CD14-positive monocyte (primary cell): Measurements from ENCODE around the gene UBXN4. TPM values are rescaled to one million over a fixed set of nuclear protein-coding genes. Genes with fewer than 3 reads are reported as not detected.

Experiments used
- DNase-seq, 3 donors: peaks; one replicate each; pipeline ENCODE4 v3.0.0-alpha.2; 2011 to 2022
- H2AFZ ChIP-seq: 2 replicates; pipeline ENCODE4 v1.6.0; 2012; ENCODE audit warnings: mild to moderate bottlenecking, low read depth, low read length, inconsistent platforms; ENCODE audit not compliant: insufficient read depth, poor library complexity, severe bottlenecking
- H3K27ac ChIP-seq, 2 donors: 1 replicate in 1 of 2; 2 replicates in 1 of 2; pipeline ENCODE4 v1.5.1; 2012 to 2013; ENCODE audit warnings: low read length in 2 of 2, control low read depth in 1 of 2, inconsistent platforms in 1 of 2, low read depth in 1 of 2, mild to moderate bottlenecking in 1 of 2
- H3K27me3 ChIP-seq, 2 donors: one replicate each; pipeline versions ENCODE4 v1.6.0 to v1.6.1; 2011 to 2013; ENCODE audit warnings: low read length in 2 of 2; ENCODE audit not compliant: control insufficient read depth in 2 of 2, insufficient read depth in 2 of 2
- H3K36me3 ChIP-seq, 2 donors: replicated peaks in 1 of 2; 1 replicate in 1 of 2; 2 replicates in 1 of 2; pipeline versions ENCODE4 v1.5.1 to v1.6.1; 2012 to 2013; ENCODE audit warnings: low read length in 2 of 2, control low read depth in 1 of 2, inconsistent platforms in 1 of 2, mild to moderate bottlenecking in 1 of 2; ENCODE audit not compliant: insufficient read depth in 2 of 2, control insufficient read depth in 1 of 2
- H3K4me1 ChIP-seq, 2 donors: 1 replicate in 1 of 2; 2 replicates in 1 of 2; pipeline versions ENCODE4 v1.5.1 to v1.6.1; 2012 to 2013; ENCODE audit warnings: low read length in 2 of 2, control low read depth in 1 of 2, inconsistent platforms in 1 of 2, mild to moderate bottlenecking in 1 of 2, moderate library complexity in 1 of 2; ENCODE audit not compliant: insufficient read depth in 2 of 2, control insufficient read depth in 1 of 2
- H3K4me2 ChIP-seq: replicated peaks from 2 replicates; pipeline ENCODE3; 2012; ENCODE audit warnings: low read length, moderate library complexity, mild to moderate bottlenecking; ENCODE audit not compliant: poor library complexity, severe bottlenecking; ENCODE audit errors: extremely low read depth
- H3K4me3 ChIP-seq, 3 experiments: fragments of 200-600 bp in 1 of 3; sonication (generic) in 1 of 3; replicated peaks in 1 of 3; 1 replicate in 2 of 3; 2 replicates in 1 of 3; pipeline ENCODE4 v1.5.1; 2011 to 2013; ENCODE audit warnings: low read length in 3 of 3, mild to moderate bottlenecking in 3 of 3, control low read depth in 2 of 3, low read depth in 2 of 3, inconsistent platforms in 1 of 3, moderate library complexity in 1 of 3
- H3K79me2 ChIP-seq: 2 replicates; pipeline ENCODE4 v1.6.0; 2012; ENCODE audit warnings: mild to moderate bottlenecking, control low read depth, inconsistent platforms, low read length, moderate library complexity; ENCODE audit not compliant: insufficient read depth
- H3K9ac ChIP-seq: 2 replicates; pipeline ENCODE4 v1.6.0; 2017; ENCODE audit warnings: low read length, mild to moderate bottlenecking; ENCODE audit not compliant: insufficient read depth, poor library complexity, severe bottlenecking
- H3K9me3 ChIP-seq, 2 donors: replicated peaks in 1 of 2; 1 replicate in 1 of 2; 2 replicates in 1 of 2; pipeline versions ENCODE4 v1.5.1 to v1.6.1; 2012 to 2013; ENCODE audit warnings: low read length in 2 of 2, control low read depth in 1 of 2; ENCODE audit not compliant: control insufficient read depth in 1 of 2, insufficient read depth in 1 of 2
- H4K20me1 ChIP-seq: 2 replicates; pipeline ENCODE4 v1.6.0; 2012; ENCODE audit warnings: mild to moderate bottlenecking, low read length, control low read depth, moderate library complexity; ENCODE audit not compliant: insufficient read depth
- H3K27ac Mint-ChIP-seq, 7 donors: one replicate each; pipeline ENCODE4 v1.8.0; 2020; ENCODE audit warnings: mild to moderate bottlenecking in 7 of 7, mixed read lengths in 7 of 7, moderate library complexity in 6 of 7, inconsistent platforms in 2 of 7
- H3K27me3 Mint-ChIP-seq, 3 donors: one replicate each; pipeline ENCODE4 v1.8.0; 2021 to 2022; ENCODE audit warnings: low read depth in 3 of 3, mild to moderate bottlenecking in 3 of 3, mixed read lengths in 3 of 3, moderate library complexity in 3 of 3, inconsistent platforms in 1 of 3
- H3K36me3 Mint-ChIP-seq, 2 donors: one replicate each; pipeline ENCODE4 v1.8.0; 2020; ENCODE audit warnings: mixed read lengths in 2 of 2, inconsistent platforms in 1 of 2, mild to moderate bottlenecking in 1 of 2
- H3K4me1 Mint-ChIP-seq: one replicate; pipeline ENCODE4 v1.8.0; 2020; ENCODE audit warnings: mild to moderate bottlenecking, mixed read lengths
- H3K4me3 Mint-ChIP-seq, 2 donors: one replicate each; pipeline ENCODE4 v1.8.0; 2020; ENCODE audit warnings: mild to moderate bottlenecking in 2 of 2, mixed read lengths in 2 of 2, moderate library complexity in 1 of 2
- H3K9me3 Mint-ChIP-seq, 7 donors: one replicate each; pipeline ENCODE4 v1.8.0; 2020 to 2022; ENCODE audit warnings: mixed read lengths in 7 of 7, mild to moderate bottlenecking in 6 of 7, moderate library complexity in 6 of 7, inconsistent platforms in 2 of 7
- WGBS: methylation state at CpG from one replicate; pipeline ENCODE4 v1.1.5; 2013; ENCODE audit warnings: missing lambda C conversion rate; ENCODE audit not compliant: insufficient coverage; 5-methylcytosine and 5-hydroxymethylcytosine counted together
- intact Hi-C, 2 donors: fragments of 100-400 bp; cut with micrococcal nuclease; formaldehyde crosslinking; loops; one replicate each; pipeline versions ENCODE4 v1.15.0 to v1.15.1; 2023
- polyA plus RNA-seq, 3 donors: library from polyadenylated mRNA; depleted of rRNA in 1 of 3; unstranded in 2 of 3; stranded (reverse) in 1 of 3; fragments of 300-500 nt in 2 of 3; fragments of >200 nt in 1 of 3; fragmentation: Illumina TruSeq in 2 of 3; gene quantifications; 1 replicate in 2 of 3; 2 replicates in 1 of 3; pipeline ENCODE4 v1.2.3, GENCODE V29; 2012 to 2021
- TF ChIP-seq, protein P1 (sequence below): fragments of 200-600 bp; IDR thresholded peaks from one replicate; pipeline ENCODE4 v1.8.0; 2022; ENCODE audit warnings: antibody characterized with exemption, mild to moderate bottlenecking

Gene UBXN4
- polyA plus RNA-seq, 3 donors = 53.8 to 107 (median 74.2) TPM

DNA sequence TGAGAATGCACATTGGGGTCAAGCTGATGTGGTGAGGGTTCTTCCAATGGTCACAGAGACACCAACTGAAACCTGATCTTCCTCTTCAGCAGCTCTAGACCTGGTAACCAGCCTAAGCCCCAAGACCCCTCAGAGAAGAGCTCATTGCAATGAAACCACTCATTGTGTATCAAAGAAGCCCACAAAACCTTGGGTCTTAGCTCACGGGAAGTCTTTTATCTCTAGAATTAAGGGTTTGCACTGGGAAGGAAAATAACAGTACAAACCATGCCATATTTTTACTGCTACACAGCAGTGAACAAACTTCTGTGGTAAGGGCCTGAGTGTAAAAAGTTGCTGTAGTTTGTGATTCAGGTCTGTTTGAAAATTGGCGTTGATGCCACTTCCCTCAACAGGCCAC is 8.6 kb upstream of the UBXN4 start:
- no peak for DNase-seq
- WGBS = no CpG with 5 or more reads among the region's 2 CpGs
- H3K4me3 ChIP-seq = no peak overlapping the region

GRCh38 chr2:135736546-135736945 is 5.1 kb upstream of the UBXN4 start:
- Mint-ChIP-seq H3K4me3 (no peak overlapping the region), H3K36me3 (no peaks in the 10 kb centered on the region), H3K27ac (no peak overlapping the region), H3K9me3 (peaks cover 0 to 3% (median 0%) of the 10 kb centered on the region in 7 donors), H3K27me3 (peaks cover 0 to 1% (median 0%) of the 10 kb centered on the region in 3 donors), H3K4me1 (peaks cover 2% of the 10 kb centered on the region)
- no peaks in the 10 kb centered on the region for H3K9me3 ChIP-seq
- H2AFZ ChIP-seq = no peak overlapping the region
- TF ChIP-seq, protein P1, sequence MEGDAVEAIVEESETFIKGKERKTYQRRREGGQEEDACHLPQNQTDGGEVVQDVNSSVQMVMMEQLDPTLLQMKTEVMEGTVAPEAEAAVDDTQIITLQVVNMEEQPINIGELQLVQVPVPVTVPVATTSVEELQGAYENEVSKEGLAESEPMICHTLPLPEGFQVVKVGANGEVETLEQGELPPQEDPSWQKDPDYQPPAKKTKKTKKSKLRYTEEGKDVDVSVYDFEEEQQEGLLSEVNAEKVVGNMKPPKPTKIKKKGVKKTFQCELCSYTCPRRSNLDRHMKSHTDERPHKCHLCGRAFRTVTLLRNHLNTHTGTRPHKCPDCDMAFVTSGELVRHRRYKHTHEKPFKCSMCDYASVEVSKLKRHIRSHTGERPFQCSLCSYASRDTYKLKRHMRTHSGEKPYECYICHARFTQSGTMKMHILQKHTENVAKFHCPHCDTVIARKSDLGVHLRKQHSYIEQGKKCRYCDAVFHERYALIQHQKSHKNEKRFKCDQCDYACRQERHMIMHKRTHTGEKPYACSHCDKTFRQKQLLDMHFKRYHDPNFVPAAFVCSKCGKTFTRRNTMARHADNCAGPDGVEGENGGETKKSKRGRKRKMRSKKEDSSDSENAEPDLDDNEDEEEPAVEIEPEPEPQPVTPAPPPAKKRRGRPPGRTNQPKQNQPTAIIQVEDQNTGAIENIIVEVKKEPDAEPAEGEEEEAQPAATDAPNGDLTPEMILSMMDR = no peak
- no peak for DNase-seq
- no peaks in the 10 kb centered on the region for H3K27me3 ChIP-seq
- H3K4me3 ChIP-seq = no peak overlapping the region
- intact Hi-C loops = loop anchor here in 1 of 2 donors (10.0 kb wide), 1 partner anchor 212 kb away; no protein-coding TSS in a partner anchor
- no peaks in the 10 kb centered on the region for H4K20me1 ChIP-seq
- H3K4me2 ChIP-seq = no peak overlapping the region
- WGBS = 98% methylated on average over 4 of the region's 5 CpGs
- H3K9ac ChIP-seq = no peak overlapping the region
- no peaks in the 10 kb centered on the region for H3K79me2 ChIP-seq
- no peaks in the 10 kb centered on the region for H3K4me1 ChIP-seq
- no peaks in the 10 kb centered on the region for H3K36me3 ChIP-seq
- H3K27ac ChIP-seq = no peak overlapping the region

More for the DNA sequence above, 8.6 kb upstream of the UBXN4 start:
- Histone ChIP-seq H3K27ac (no peak overlapping the region), H3K36me3 (no peaks in the 10 kb centered on the region), H4K20me1 (no peaks in the 10 kb centered on the region), H3K79me2 (no peaks in the 10 kb centered on the region), H3K27me3 (no peaks in the 10 kb centered on the region), H2AFZ (no peak overlapping the region), H3K9me3 (no peaks in the 10 kb centered on the region), H3K4me2 (no peak overlapping the region), H3K4me1 (no peaks in the 10 kb centered on the region), H3K9ac (no peak overlapping the region)
- intact Hi-C loops = loop anchor here in 1 of 2 donors (10.0 kb wide), 1 partner anchor 208 kb away; no protein-coding TSS in a partner anchor
- H3K27me3 Mint-ChIP-seq = peaks cover 0 to 1% (median 0%) of the 10 kb centered on the region in 3 donors
- TF ChIP-seq, protein P1 = no peak
- H3K9me3 Mint-ChIP-seq = no peaks in the 10 kb centered on the region
- H3K36me3 Mint-ChIP-seq = no peaks in the 10 kb centered on the region
- H3K4me1 Mint-ChIP-seq = no peaks in the 10 kb centered on the region
- H3K4me3 Mint-ChIP-seq = no peak overlapping the region
- no peak overlapping the region for H3K27ac Mint-ChIP-seq
